ENCODE measurements around the gene C1orf167.
A peak's percentile ranks its signal among the peaks of the same experiment; 100 is the strongest.

C1orf167 gene, protein sequence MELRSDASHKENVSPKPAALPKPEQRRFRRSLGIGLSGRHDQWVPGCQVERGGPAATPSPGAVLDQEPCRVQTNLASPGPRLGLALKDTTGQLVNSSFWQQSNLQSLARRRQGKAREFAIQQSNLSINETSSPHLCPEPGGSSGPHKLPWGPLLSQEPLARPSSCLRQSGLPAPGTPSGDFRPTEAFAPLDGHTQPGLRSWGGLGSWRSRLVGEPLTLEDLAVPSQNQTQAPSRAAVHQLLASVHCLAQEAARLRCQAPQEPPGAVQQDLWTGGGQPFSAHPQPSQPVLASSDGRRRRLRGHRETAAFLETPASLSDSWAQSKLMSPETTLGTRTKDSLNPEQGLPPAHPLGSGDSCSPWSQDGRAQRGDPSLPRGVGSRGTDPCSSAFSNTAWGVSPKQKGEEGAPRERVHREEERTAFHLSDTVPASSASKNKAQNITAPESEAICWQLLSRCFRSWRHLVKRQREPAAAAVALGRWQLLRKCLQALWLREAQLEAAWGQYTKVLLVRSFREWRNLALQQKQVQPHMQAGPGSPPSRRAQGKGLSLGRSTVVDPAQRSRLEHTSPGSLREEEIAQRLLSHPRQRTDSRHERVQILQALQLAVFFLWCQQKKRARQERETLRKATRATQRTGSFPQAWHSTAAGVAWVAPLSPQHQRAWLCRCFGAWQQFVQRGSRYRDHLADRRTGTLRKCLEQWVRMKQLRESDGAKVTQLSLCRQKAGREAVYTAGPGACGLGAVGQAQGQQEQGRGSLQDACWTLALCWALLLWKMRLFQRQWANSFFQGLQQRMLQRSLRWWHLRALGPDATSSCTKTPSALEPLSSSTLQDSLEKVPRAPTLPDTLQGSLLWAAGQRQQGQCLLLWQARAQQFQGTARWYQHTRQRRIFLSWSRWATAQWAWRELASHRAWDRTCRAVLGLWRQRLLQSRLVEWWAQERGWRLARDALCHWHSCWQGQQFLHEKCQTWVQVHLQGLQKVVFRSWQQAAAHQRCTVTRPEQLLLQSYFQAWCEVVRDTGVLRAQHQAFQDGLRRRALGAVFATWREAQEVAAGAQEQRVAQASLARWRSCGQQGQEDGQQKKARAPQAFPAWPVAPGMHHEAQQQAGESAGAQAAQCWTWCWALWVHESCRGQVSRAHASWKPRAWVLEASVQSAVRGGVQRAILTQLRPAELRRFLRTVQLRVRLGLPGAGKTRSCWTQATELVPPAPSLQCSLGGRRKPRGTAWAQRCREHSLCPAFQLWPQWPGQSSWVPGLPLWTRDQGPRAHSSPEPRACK (N-terminal part only)

DNA sequence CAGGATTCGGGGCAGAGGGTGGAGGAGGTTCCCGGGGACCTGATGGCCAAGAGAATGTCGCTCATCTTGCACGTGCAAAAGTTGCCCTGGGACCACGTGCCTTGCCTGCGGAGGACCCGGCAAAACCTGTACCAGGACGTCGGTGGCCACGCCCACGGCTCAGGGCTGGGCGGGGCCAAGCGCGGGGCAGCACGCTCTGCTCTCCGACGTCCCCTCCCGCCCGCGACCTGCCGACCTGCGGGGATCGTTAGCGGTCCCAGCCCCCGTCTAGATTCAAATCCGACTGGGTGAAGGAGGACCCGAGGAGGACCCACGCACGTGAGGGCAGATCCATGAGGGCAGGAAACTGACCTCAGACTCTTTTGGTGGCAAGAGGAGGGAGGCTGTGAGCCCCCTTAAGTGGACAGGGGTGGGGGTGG, at the start of gene C1orf167:
Gene C1orf167 (plus strand): TSS at position 206 of the 419 bp plus-strand sequence. CDS start 2,208 bp downstream, outside the sequence.
- H3K79me2 ChIP-seq: no peaks in the 10 kb centered on the region
- H3K27ac ChIP-seq: no peak within 1 kb of the TSS
- TF ChIP-seq, protein P1, sequence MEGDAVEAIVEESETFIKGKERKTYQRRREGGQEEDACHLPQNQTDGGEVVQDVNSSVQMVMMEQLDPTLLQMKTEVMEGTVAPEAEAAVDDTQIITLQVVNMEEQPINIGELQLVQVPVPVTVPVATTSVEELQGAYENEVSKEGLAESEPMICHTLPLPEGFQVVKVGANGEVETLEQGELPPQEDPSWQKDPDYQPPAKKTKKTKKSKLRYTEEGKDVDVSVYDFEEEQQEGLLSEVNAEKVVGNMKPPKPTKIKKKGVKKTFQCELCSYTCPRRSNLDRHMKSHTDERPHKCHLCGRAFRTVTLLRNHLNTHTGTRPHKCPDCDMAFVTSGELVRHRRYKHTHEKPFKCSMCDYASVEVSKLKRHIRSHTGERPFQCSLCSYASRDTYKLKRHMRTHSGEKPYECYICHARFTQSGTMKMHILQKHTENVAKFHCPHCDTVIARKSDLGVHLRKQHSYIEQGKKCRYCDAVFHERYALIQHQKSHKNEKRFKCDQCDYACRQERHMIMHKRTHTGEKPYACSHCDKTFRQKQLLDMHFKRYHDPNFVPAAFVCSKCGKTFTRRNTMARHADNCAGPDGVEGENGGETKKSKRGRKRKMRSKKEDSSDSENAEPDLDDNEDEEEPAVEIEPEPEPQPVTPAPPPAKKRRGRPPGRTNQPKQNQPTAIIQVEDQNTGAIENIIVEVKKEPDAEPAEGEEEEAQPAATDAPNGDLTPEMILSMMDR (IDR thresholded peaks at IDR 0.05): no peak
- H3K9me3 ChIP-seq (ENCODE audit: control insufficient read depth, low read length): no peaks in the 10 kb centered on the region
- H3K9ac ChIP-seq: no peak within 1 kb of the TSS
- H3K4me1 ChIP-seq: no peaks in the 10 kb centered on the region
- H3K27me3 ChIP-seq (ENCODE audit: control insufficient read depth, insufficient read depth, low read length): no peaks in the 10 kb centered on the region
- no peaks in the 10 kb centered on the region for H3K36me3 ChIP-seq (ENCODE audit: control insufficient read depth, insufficient read depth, low read length)
- H2AFZ ChIP-seq: no peak within 1 kb of the TSS
- no peak within 1 kb of the TSS for H3K4me3 ChIP-seq (ENCODE audit: low read depth, low read length)
- peak within 1 kb of the TSS; percentile 42 for H3K4me2 ChIP-seq (ENCODE audit: low read length)

DNA sequence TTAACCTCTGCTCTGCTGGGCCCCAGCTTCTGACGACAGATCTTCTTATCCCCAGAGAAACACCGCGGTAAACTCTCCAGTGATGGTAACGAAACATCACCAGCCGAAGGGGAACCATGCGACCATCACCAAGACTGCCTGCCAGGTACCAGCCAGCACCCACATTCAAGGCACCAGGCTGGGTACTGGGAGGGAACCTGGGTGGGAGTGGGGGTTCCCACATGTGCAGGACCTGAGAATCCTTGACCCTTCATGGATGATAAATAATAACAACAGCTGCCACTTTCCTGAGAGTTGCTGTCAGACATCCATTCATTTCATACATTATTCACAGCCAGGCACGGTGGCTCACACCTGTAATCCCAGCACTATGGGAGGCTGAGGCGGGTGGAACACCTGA, 49.7 kb upstream of the C1orf167 start:
- H3K79me2 ChIP-seq: no peaks in the 10 kb centered on the region
- no peak overlapping the region for H3K4me3 ChIP-seq (ENCODE audit: low read depth, low read length)
- H3K9ac ChIP-seq: no peak overlapping the region
- H3K27me3 ChIP-seq (ENCODE audit: control insufficient read depth, insufficient read depth, low read length): no peaks in the 10 kb centered on the region
- TF ChIP-seq, protein P1 (IDR thresholded peaks at IDR 0.05): no peak
- no peak overlapping the region for H3K27ac ChIP-seq
- H3K36me3 ChIP-seq (ENCODE audit: control insufficient read depth, insufficient read depth, low read length): no peaks in the 10 kb centered on the region
- peaks cover 4% of the 10 kb centered on the region for H3K4me1 ChIP-seq
- H3K9me3 ChIP-seq (ENCODE audit: control insufficient read depth, low read length): no peaks in the 10 kb centered on the region
- no peak overlapping the region for H3K4me2 ChIP-seq (ENCODE audit: low read length)
- H2AFZ ChIP-seq: no peak overlapping the region

DNA sequence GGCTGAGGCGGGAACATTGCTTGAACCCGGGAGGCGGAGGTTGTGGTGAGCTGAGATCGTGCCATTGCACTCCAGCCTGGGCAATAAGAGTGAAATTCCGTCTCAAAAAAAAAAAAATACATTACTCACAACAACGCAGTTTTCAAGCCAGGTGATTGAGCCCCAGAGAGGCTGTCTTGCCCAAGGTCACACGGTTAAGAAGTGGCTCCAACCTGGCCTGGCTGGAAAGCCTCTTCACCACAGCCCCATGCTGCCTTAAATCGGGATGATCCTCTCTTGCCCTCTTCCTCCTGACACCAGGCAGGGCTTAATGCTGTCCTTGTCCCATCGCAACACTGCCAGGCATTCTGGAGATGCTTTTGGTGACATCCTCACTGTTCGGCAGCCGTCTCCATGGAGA, 48.9 kb upstream of the C1orf167 start:
- TF ChIP-seq, protein P1 (IDR thresholded peaks at IDR 0.05): no peak
- Histone ChIP-seq H2AFZ (no peak overlapping the region), H3K9ac (no peak overlapping the region), H3K27me3 (ENCODE audit: control insufficient read depth, insufficient read depth, low read length) (no peaks in the 10 kb centered on the region), H3K9me3 (ENCODE audit: control insufficient read depth, low read length) (no peaks in the 10 kb centered on the region), H3K27ac (no peak overlapping the region), H3K4me2 (ENCODE audit: low read length) (no peak overlapping the region), H3K79me2 (no peaks in the 10 kb centered on the region), H3K36me3 (ENCODE audit: control insufficient read depth, insufficient read depth, low read length) (no peaks in the 10 kb centered on the region), H3K4me1 (no peaks in the 10 kb centered on the region), H3K4me3 (ENCODE audit: low read depth, low read length) (no peak overlapping the region)

DNA sequence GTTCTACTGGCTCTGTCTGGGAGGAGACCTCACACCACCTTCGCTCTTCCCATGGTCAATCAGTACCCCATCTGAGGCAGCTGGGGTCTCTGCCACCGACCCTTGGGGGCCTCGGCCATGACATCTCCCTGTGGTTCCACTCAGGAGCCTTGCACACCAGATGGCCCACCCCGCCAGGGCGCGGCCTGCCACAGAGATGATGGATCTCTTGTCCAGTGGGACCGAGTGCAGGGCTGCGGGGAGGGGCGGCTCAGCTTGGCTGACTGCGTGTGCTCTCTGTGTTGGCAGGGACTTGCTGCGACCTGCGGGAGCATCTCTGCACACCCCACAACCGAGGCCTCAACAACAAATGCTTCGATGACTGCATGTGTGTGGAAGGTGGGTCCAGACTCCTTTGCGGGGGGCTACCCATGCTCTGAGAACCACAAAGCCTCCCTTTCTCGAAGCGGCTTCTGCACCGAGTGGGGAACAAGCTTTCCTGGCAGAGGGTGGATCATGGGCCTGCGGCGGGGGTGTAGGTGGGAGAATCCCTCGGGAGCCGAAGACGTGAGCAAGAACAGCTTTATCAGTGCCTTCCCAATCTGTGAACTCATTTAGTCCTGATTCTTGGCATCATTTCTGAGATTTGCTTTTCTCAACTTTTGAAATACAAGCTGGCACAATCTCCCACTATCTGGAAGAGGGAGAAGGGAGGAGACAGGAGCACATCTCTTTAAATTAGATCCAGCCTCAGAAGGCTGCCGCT, 47.0 kb upstream of the C1orf167 start:
- no peaks in the 10 kb centered on the region for H3K36me3 ChIP-seq (ENCODE audit: control insufficient read depth, insufficient read depth, low read length)

More for the DNA sequence above, 47.0 kb upstream of the C1orf167 start:
- TF ChIP-seq, protein P1 (IDR thresholded peaks at IDR 0.05): no peak
- H3K4me3 ChIP-seq (ENCODE audit: low read depth, low read length): no peak overlapping the region
- H3K4me2 ChIP-seq (ENCODE audit: low read length): no peak overlapping the region
- no peak overlapping the region for H3K27ac ChIP-seq
- H3K9me3 ChIP-seq (ENCODE audit: control insufficient read depth, low read length): no peaks in the 10 kb centered on the region
- H3K4me1 ChIP-seq: no peaks in the 10 kb centered on the region
- no peaks in the 10 kb centered on the region for H3K79me2 ChIP-seq
- no peak overlapping the region for H2AFZ ChIP-seq
- no peaks in the 10 kb centered on the region for H3K27me3 ChIP-seq (ENCODE audit: control insufficient read depth, insufficient read depth, low read length)
- H3K9ac ChIP-seq: no peak overlapping the region

Data from parathyroid adenoma (tissue), 2 donors.